Fibroblast of lung (primary cell): ENCODE measurements around the gene MAPKAP1. TPM values are rescaled to one million over a fixed set of nuclear protein-coding genes. Genes with fewer than 3 reads are reported as not detected.

ENCODE experiments used
- DNase-seq, 2 donors: peaks; one replicate each; pipeline versions ENCODE4 v3.0.0 to v3.0.0-alpha.2; 2010; ENCODE audit warnings: low read depth in 2 of 2
- H2AFZ ChIP-seq: 2 replicates; pipeline ENCODE4 v1.5.1; 2012; ENCODE audit warnings: low read length, control low read depth, inconsistent platforms
- H3K27ac ChIP-seq: 2 replicates; pipeline ENCODE4 v1.5.1; 2011; ENCODE audit warnings: low read length, control low read depth; ENCODE audit not compliant: insufficient read depth
- H3K27me3 ChIP-seq: 2 replicates; pipeline ENCODE4 v1.5.1; 2011; ENCODE audit warnings: mild to moderate bottlenecking, low read length; ENCODE audit not compliant: control insufficient read depth, insufficient read depth
- H3K36me3 ChIP-seq: 2 replicates; pipeline ENCODE4 v1.5.1; 2011; ENCODE audit warnings: low read length; ENCODE audit not compliant: control insufficient read depth, insufficient read depth
- H3K4me1 ChIP-seq: 2 replicates; pipeline ENCODE4 v1.5.1; 2011; ENCODE audit warnings: low read length; ENCODE audit not compliant: control insufficient read depth, insufficient read depth; ENCODE audit errors: extremely low read depth
- H3K4me2 ChIP-seq: 2 replicates; pipeline ENCODE4 v1.5.1; 2011; ENCODE audit warnings: low read length, control low read depth; ENCODE audit not compliant: insufficient read depth; ENCODE audit errors: extremely low read depth
- H3K4me3 ChIP-seq, 4 experiments: fragments of 200-600 bp in 1 of 4; sonication (generic) in 1 of 4; replicated peaks in 1 of 4; 2 replicates each; pipeline ENCODE4 v1.5.1; 2011 to 2016; ENCODE audit warnings: low read length in 4 of 4, low read depth in 3 of 4, mild to moderate bottlenecking in 3 of 4, control low read depth in 2 of 4, inconsistent platforms in 1 of 4, mixed read lengths in 1 of 4; ENCODE audit not compliant: insufficient read depth in 1 of 4; ENCODE audit errors: control extremely low read depth in 1 of 4
- H3K79me2 ChIP-seq: 2 replicates; pipeline ENCODE4 v1.5.1; 2012; ENCODE audit warnings: mild to moderate bottlenecking, low read length, inconsistent platforms; ENCODE audit not compliant: control insufficient read depth, insufficient read depth
- H3K9ac ChIP-seq: 2 replicates; pipeline ENCODE4 v1.5.1; 2011; ENCODE audit warnings: mild to moderate bottlenecking, low read length, control low read depth; ENCODE audit not compliant: insufficient read depth
- H3K9me3 ChIP-seq: 2 replicates; pipeline ENCODE4 v1.5.1; 2012; ENCODE audit warnings: low read depth, low read length; ENCODE audit not compliant: control insufficient read depth, insufficient read depth
- H4K20me1 ChIP-seq: 2 replicates; pipeline ENCODE4 v1.5.1; 2011; ENCODE audit warnings: low read length; ENCODE audit not compliant: control insufficient read depth, insufficient read depth; ENCODE audit errors: extremely low read depth
- EZH2 ChIP-seq: IDR thresholded peaks from 2 replicates; pipeline ENCODE4 v1.5.1; 2012; ENCODE audit warnings: low read length, control low read depth, mild to moderate bottlenecking; ENCODE audit errors: missing control alignments
- polyA plus RNA-seq, 2 donors: library from polyadenylated mRNA; depleted of rRNA in 1 of 2; stranded (reverse) in 1 of 2; unstranded in 1 of 2; fragments of >200 nt; gene quantifications; 2 replicates each; pipeline ENCODE4 v1.2.1, GENCODE V29; 2011 to 2012; ENCODE audit warnings: missing spikeins in 1 of 2
- total RNA-seq: library from RNA; depleted of rRNA; stranded (reverse); fragments of >200 nt; gene quantifications from 2 replicates; pipeline ENCODE4 v1.2.1, GENCODE V29; 2014
- TF ChIP-seq, protein P1 (sequence below), 2 donors: IDR thresholded peaks in 1 of 2; conservative IDR thresholded peaks in 1 of 2; 1 replicate in 1 of 2; 2 replicates in 1 of 2; pipeline ENCODE4 v1.5.1; 2011 to 2012; ENCODE audit warnings: low read length in 2 of 2, control low read depth in 1 of 2, inconsistent platforms in 1 of 2, low read depth in 1 of 2, mild to moderate bottlenecking in 1 of 2

MAPKAP1 gene
- total and polyA plus RNA-seq, 2 donors (not counting 1 experiment from before 2014, with no cell fraction given) = 63.7 to 127 TPM

DNA sequence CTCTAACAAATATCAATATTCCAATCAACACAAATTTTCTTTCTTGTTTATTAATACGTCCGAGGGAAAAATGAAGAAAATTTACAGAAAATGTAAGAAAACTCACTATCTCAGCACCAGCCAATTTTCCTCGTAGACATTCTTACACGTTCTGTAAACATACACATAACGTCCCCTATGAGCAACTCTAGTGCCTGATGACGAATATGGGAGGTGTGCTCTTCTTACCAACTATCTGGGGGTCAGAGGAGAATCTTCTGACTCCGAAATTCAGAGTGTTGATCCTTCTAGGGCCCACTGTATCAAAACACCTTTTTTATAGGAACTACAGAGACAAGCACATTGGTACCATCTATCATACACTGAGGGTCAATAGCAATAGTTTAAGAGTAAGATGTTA is 246.7 kb downstream of the MAPKAP1 start:
- Histone ChIP-seq H3K27ac (peak overlapping the region; percentile 7), H3K4me1 (peaks cover 13% of the 10 kb centered on the region)

DNA sequence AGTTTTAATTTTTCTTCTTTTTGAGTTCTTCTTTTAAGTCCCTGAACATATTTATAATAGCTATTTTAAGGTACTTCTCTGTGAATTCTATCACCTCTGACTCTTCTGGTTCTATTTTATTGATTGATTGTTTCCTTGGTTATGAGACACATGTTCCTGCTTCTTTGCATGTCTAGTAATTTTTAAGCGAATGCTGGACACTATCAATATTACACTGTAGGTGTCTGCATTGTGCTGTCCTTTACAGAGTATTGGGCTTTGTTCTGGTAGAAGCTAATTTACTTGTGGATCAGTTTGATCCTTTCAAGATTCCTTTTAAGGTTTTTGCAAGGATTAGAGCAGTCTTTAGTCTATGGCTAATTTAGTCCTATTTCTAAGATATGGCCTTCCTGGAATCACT is 249.7 kb downstream of the MAPKAP1 start:
- H4K20me1 ChIP-seq = no peaks in the 10 kb centered on the region
- no peaks in the 10 kb centered on the region for H3K36me3 ChIP-seq
- peaks cover 13% of the 10 kb centered on the region for H3K4me1 ChIP-seq
- H3K27me3 ChIP-seq = no peaks in the 10 kb centered on the region
- H3K27ac ChIP-seq = no peak overlapping the region
- TF ChIP-seq, protein P1, sequence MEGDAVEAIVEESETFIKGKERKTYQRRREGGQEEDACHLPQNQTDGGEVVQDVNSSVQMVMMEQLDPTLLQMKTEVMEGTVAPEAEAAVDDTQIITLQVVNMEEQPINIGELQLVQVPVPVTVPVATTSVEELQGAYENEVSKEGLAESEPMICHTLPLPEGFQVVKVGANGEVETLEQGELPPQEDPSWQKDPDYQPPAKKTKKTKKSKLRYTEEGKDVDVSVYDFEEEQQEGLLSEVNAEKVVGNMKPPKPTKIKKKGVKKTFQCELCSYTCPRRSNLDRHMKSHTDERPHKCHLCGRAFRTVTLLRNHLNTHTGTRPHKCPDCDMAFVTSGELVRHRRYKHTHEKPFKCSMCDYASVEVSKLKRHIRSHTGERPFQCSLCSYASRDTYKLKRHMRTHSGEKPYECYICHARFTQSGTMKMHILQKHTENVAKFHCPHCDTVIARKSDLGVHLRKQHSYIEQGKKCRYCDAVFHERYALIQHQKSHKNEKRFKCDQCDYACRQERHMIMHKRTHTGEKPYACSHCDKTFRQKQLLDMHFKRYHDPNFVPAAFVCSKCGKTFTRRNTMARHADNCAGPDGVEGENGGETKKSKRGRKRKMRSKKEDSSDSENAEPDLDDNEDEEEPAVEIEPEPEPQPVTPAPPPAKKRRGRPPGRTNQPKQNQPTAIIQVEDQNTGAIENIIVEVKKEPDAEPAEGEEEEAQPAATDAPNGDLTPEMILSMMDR (conservative IDR thresholded peaks at IDR 0.05 in 1 of 2, IDR thresholded peaks at IDR 0.05 in 1 of 2; ENCODE audit: low read depth in 1 of 2, low read length in 2 of 2) = no peak
- TF ChIP-seq EZH2 = no peak
- H3K9me3 ChIP-seq = no peaks in the 10 kb centered on the region
- H3K9ac ChIP-seq = no peak overlapping the region
- no peak overlapping the region for H3K4me2 ChIP-seq
- no peak overlapping the region for H3K4me3 ChIP-seq
- no peak for DNase-seq
- no peaks in the 10 kb centered on the region for H3K79me2 ChIP-seq
- no peak overlapping the region for H2AFZ ChIP-seq

More for the DNA sequence above, 246.7 kb downstream of the MAPKAP1 start:
- Histone ChIP-seq H2AFZ (no peak overlapping the region), H3K36me3 (no peaks in the 10 kb centered on the region), H3K9me3 (no peaks in the 10 kb centered on the region), H3K4me2 (peak overlapping the region; percentile 48), H4K20me1 (no peaks in the 10 kb centered on the region), H3K4me3 (no peak overlapping the region), H3K27me3 (no peaks in the 10 kb centered on the region), H3K9ac (no peak overlapping the region), H3K79me2 (no peaks in the 10 kb centered on the region)
- TF ChIP-seq EZH2 = no peak
- TF ChIP-seq, protein P1 (conservative IDR thresholded peaks at IDR 0.05 in 1 of 2, IDR thresholded peaks at IDR 0.05 in 1 of 2; ENCODE audit: low read depth in 1 of 2, low read length in 2 of 2) = no peak
- peak; percentile 32 to 59 for DNase-seq

DNA sequence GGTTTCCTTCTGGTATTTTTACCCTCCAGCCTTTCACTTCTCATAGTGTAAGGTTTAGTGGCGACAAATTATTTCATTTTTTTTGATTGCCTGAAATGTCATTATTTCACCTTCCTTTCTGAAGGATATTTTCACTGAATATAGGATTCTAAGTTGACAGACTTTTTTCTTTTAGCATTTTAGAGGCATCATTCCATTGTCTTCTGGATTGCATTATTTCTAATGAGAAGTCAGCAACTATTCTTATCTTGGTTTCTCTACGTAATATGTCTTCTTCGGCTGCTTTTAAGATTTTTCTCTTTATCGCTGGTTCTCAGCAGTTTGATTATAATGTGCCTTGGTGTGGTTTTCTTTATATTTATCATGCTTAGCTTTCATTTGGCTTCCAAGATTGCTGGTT is 251.1 kb downstream of the MAPKAP1 start:
- Histone ChIP-seq H3K27ac (no peak overlapping the region), H3K4me2 (no peak overlapping the region), H3K36me3 (no peaks in the 10 kb centered on the region), H3K4me1 (peaks cover 3% of the 10 kb centered on the region), H3K9me3 (no peaks in the 10 kb centered on the region), H3K4me3 (no peak overlapping the region), H4K20me1 (no peaks in the 10 kb centered on the region), H3K79me2 (no peaks in the 10 kb centered on the region), H3K27me3 (no peaks in the 10 kb centered on the region), H2AFZ (no peak overlapping the region), H3K9ac (no peak overlapping the region)
- TF ChIP-seq, protein P1 (conservative IDR thresholded peaks at IDR 0.05 in 1 of 2, IDR thresholded peaks at IDR 0.05 in 1 of 2; ENCODE audit: low read depth in 1 of 2, low read length in 2 of 2) = no peak
- TF ChIP-seq EZH2 = no peak
- no peak for DNase-seq
